NCI-H1092 (cell line): Measurements from ENCODE around the gene TCEAL7.

Source experiments
- DNase-seq: peaks from one replicate; lab custom pipeline; 2025; lab: John Stamatoyannopoulos, UW

TCEAL7 gene

GRCh38 chrX:103367502-103367901 lies 37.5 kb downstream of the TCEAL7 start:
- no peak for DNase-seq

GRCh38 chrX:103369479-103369878 lies 39.4 kb downstream of the TCEAL7 start:
- no peak for DNase-seq

- DNase-seq: no peak
Observed at GRCh38 chrX:103372886-103373285, 42.8 kb downstream of the TCEAL7 start.

DNA sequence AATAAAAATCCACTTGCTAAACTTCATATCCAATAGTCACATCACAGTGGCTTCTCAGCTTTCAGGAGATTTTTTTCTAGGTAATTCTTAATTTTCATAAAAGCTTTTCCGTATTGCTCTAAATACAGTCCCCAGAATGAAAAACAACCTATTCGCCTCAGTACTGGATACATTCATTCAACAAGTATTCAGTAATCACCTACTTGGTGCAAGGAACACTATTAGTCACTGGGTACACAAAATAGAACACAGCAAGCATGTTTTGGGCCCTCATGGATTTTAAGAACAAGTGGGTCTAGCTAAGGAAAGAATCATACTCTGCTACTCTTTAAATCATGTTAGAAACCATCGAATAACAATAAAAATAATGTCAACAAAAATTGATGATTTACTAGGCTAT lies 43.5 kb downstream of the TCEAL7 start:
- DNase-seq: no peak

DNA sequence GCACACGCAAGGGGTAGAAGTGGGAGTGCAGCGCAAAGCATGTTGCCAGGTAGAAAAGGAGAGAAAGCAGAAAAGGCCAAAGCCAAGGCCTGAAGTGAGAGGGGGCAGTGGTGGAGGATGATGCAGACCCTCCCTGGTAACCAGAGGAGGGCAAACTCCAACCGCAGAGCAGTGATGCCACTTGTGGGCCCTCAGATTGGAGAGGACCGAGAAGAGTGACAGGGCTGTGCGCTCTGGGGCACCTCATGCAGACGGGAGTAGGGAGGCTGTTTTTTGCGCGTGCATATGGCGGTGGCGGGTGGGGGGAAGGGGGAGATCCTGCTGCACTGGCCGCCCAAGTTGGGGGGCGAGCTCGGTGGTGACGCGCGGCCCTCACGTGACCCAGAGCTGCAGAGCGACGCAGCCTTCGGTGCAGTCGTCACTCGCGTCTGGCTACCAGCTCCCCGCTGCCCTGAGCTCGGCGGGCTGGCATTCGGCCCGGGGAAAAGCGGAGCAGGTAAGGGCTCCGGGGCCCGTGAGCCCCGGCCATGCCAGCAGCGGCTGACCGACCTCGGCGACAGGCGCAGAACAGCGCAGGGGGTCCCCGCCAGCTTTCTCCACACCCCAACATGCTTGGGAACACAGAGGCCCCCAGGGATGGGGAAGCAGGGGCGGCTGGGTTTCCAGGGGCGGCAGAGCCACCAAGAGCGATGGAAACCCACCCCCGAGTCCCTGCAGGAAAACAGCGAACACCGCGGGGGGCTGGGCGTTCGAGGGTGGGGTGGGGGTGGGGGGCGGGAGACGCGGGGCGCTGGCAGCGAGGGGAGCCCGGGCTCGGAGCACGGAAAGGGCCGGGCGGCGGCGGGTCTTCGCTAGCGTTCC lies 46.3 kb downstream of the TCEAL7 start, which contains the start of gene BEX3:
BEX3 (plus strand) TSS at position 421 of the 861 bp plus-strand sequence. CDS start 984 bp downstream, outside the sequence.
- peak; percentile 77 for DNase-seq

DNA sequence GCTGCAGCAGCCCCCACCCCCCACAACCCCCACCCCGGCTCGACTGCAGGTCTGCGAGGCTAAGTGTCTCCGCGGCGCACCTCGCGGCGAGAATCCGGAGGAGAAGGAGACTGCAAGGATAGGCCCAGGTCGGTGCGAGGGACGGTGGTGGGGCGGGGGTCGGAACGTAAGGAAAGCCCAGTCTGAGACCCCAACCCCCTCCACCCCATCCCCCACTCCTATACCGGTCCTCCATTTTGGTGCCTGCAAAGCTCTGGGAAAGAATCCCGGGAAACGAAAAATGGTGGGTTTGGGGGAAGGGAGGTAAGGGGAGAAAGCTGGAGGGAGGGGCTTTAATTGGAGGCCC lies 46.9 kb downstream of the TCEAL7 start:
- peak; percentile 18 for DNase-seq

GRCh38 chrX:103378990-103379389 lies 49.0 kb downstream of the TCEAL7 start:
- no peak for DNase-seq
